CD4-positive, alpha-beta T cell treated with Interferon gamma for 1 hour (primary cell): ENCODE data around the gene TJAP1.
A peak's percentile ranks its signal among the peaks of the same experiment; 100 is the strongest.

Experiments
- DNase-seq: peaks from one replicate; pipeline ENCODE4 v3.0.0-alpha.2; 2020

The TJAP1 gene, protein sequence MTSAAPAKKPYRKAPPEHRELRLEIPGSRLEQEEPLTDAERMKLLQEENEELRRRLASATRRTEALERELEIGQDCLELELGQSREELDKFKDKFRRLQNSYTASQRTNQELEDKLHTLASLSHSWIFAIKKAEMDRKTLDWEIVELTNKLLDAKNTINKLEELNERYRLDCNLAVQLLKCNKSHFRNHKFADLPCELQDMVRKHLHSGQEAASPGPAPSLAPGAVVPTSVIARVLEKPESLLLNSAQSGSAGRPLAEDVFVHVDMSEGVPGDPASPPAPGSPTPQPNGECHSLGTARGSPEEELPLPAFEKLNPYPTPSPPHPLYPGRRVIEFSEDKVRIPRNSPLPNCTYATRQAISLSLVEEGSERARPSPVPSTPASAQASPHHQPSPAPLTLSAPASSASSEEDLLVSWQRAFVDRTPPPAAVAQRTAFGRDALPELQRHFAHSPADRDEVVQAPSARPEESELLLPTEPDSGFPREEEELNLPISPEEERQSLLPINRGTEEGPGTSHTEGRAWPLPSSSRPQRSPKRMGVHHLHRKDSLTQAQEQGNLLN

DNA sequence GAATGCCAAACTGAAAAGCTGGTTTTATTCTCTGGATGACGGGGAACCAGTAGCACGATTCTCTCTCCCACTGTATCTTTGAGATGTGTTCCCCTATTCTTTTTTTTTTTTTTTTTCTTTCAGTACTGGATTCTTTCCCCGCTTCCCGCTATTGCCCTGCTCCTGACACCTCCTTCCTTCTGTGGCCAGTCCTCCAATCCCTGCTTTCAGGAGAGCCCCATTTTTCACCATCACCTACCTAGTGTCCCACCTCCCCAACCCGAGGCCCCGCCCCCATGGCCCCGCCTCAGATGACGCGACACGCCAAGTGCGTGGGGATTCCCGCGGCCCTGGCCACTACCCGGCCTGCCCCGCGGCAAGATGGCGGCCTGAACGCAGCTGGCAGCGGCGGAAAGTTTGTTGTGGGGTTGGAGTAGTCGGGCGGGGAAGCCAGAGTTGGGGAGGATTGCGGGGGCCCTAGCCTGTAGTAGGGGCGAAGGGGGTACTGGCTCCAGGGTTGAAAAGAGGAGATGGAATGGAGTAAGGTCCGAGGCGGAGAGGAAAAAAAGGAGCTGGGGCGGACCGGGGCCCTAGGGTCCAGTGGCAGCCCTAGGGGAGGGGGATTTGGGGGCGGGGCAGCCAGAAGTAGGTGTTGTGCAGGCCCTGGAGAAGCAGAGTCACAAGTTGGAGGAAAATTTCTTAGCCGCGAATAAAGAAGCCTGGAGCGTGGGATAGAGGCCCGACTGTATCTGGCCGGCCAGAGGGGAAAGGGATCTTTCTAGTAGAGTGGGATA lies at the start of gene TJAP1:
TSS of gene TJAP1 (plus strand) at position 336 of the 773 bp plus-strand sequence. CDS start 21,432 bp downstream, outside the sequence.
- DNase-seq: peak; percentile 94

DNA sequence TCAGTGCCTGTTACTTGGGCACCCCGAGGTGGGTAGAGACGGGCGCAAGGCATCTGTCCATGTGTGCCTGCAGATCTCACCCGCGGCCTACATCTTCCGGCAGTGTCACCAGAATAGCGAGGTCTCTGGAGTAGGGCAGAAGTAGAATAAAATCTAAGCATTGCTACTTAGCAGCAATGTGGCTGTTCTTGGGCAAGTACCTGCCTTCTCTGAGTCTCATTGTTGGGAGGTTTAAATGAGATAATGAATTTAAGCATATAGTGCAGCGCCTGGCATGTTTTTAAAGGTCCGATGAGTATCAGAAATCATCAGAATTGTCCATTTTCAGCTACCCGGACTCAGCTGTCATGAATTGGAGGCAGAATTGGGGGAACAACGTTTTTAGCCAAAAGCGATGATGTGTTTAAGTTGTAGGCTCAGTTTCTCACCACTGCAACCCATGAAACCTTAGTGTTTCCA lies 49.2 kb upstream of the TJAP1 start:
- DNase-seq: no peak

DNA sequence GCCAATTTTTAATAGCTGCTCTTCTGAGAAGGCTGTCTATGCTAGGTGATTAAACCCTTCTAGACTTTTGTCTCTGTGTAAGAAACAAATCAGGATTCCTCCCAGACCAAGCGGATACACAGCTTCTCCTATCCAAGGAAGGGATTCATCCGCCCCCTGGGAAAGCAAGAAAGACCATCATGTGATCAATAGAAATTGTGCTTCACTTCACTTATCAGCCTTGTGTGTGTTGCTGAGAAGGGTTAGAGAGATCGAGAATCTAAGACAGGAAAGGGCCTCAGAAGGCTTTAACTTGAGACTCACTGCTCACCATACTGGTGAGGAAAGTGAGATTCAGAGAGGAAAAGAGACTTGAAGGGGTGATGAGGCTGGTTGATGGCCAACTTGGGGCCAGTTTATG lies 48.5 kb upstream of the TJAP1 start:
- DNase-seq: no peak

DNA sequence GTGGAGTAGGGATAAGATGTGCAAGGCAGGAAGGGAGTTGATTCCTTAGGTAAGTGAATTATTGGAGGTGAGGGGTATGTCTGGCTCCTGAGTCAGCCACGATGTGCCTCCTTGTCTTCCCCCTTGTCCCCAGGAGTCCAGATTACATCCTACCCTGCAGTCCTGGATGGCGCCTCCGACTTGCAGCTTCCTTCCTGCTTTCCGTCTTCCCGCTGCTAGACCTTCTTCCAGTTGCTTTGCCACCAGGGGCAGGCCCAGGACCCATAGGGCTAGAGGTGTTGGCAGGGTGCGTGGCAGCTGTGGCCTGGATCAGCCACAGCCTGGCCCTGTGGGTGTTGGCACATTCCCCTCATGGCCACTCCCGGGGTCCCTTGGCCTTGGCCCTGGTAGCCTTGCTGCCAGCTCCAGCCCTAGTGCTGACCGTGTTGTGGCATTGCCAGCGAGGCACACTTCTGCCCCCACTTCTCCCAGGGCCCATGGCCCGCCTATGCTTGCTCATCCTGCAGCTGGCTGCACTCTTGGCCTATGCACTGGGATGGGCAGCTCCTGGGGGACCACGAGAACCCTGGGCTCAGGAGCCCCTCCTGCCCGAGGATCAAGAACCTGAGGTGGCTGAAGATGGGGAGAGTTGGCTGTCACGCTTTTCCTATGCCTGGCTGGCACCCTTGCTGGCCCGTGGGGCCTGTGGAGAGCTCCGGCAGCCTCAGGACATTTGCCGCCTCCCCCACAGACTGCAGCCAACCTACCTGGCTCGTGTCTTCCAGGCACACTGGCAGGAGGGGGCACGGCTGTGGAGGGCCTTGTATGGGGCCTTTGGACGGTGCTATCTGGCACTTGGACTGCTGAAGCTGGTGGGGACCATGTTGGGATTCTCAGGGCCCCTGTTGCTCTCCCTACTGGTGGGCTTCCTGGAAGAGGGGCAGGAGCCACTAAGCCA lies 45.1 kb upstream of the TJAP1 start:
- no peak for DNase-seq

DNA sequence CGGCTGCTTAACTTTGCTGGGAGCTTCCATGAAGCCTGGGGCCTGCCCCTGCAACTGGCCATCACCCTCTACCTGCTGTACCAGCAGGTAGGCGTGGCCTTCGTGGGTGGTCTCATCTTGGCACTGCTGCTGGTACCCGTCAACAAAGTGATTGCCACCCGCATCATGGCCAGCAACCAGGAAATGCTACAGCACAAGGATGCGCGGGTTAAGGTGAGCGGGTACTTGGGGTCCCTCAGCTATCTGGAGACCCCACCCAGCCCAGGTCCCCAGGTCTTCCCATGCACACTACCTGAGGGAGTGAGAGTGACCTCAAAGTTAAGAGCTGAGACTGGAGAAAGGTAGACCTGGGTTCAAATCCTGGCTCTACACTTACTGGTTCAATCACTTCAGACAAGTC lies 44.2 kb upstream of the TJAP1 start:
- no peak for DNase-seq

DNA sequence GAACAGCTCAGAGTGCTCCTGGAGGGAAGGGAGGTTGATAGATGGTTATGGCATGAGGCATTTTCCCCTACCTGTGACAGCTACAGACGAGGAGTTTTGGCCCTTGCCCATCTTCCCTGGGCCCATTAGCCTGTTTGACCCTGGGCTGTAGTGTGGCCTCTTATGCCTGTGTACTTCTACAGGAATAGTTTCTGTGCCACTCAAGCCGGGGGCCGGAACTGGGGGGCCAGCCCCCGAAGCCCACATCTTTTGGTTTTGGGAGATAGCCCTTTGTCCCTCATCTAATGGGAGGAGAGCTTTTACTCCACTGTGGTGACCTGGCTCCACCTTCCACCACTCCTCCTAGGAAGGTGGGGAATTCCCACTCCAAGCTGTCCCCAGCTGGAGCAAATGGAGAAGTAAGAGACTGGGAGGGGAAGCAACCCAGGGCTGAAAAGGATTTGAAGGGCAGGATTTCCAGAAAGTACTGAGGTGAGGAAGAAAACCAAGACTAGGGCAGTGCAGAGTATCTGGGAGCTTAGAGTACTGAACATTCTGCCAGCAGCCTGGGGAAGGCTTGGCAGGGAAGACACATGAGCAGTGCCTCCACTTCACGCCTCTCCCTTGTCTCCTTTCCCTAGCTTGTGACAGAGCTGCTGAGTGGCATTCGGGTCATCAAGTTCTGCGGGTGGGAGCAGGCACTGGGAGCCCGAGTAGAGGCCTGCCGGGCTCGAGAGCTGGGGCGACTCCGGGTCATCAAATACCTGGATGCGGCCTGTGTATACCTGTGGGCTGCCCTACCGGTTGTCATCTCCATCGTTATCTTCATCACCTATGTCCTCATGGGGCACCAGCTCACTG lies 43.1 kb upstream of the TJAP1 start:
- DNase-seq: no peak

DNA sequence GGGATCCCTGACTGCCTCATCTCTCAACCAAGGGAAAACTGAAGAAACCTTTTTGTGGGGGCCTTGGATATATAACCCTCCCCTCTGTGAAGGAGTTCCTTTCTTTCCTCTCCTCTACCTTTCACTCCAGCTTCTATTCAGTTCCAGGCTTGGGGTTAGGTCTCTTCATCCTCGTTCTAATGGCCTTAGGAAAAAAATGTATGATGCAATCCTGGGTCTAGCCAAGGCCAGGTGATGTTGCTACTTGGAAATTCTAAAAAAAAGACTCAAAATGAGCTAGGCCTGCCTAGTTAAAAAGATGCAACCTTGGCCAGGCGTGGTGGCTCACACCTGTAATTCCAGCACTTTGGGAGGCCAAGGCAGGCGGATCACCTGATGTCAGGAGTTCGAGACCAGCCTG lies 42.4 kb upstream of the TJAP1 start:
- no peak for DNase-seq

DNA sequence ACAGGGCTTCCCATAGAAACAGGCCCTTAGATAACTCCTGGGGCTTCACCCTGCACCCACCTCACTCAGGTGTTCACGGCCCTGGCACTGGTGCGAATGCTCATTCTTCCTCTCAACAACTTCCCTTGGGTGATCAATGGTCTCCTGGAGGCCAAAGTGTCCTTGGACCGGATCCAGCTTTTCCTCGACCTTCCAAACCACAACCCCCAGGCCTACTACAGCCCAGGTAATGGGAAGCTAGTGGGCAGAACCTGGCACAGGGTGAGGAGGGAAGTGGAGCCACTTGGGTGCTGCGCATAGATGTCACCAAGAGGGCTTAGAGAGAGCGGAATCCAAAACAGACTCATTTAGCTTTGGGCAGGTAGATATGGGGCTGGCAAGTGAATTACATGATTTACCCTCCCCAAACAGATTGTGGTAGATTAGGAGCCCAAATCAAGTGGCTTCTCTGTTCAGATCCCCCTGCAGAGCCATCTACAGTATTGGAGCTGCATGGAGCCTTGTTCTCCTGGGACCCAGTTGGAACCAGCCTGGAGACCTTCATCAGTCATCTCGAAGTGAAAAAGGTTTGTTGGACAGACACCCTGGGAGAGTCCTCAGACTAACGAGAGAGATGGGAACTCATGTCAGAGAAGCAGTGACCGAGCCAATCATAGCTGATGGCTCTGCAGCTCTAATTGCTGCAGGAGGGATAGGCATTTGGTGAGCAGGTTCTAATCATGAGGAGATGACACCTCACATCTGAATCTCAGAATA lies 41.5 kb upstream of the TJAP1 start:
- no peak for DNase-seq

DNA sequence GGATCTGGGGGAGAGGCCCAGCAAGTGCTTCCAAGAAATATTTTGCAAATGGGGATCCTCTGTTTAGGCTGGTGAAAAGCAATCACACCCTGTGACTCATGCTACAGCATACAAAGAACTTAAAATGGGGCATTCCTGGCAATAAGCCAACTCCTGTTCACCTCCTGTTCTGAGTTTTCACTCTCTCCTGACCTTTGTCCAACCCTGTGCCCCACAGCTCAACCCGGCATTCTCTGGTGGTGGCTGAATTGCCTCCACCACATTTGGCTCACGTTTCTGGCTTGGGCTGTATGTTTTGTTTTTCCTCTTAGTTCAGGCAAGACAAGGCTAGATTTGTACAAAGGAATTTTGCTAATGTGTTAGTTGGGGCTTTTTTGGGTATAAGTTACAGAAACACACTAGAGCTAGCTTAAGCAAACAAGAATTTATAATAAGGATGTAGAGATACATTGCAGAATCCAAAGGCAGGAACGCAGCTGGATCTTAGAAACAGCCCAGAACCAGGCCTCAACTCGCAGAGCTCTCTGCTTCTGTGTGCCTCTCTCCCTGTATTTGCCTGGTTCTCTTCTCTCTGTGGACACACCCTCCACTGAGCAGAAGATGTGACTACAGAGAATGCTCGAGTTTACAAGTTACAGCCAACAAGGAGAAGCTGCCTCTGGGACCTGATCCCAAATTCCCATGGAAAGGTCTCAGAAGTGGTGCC lies 40.6 kb upstream of the TJAP1 start:
- DNase-seq: no peak

DNA sequence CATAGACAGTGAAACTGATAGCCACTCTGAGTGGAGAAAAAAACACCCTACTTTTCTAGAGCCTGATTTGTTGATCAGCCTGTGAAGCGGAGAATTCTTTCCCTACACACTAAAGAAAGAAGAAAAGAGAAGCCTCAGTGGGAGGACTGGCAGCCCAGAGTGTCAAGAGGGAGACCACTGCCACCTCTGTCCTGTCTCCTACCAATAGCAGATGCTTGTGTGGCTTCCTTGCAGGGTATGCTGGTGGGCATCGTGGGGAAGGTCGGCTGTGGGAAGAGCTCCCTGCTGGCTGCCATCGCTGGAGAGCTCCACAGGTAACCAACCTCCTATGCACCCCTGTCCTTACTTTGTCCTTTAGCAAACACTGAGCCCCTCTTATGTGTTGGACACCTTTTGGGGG lies 39.7 kb upstream of the TJAP1 start:
- DNase-seq: no peak

DNA sequence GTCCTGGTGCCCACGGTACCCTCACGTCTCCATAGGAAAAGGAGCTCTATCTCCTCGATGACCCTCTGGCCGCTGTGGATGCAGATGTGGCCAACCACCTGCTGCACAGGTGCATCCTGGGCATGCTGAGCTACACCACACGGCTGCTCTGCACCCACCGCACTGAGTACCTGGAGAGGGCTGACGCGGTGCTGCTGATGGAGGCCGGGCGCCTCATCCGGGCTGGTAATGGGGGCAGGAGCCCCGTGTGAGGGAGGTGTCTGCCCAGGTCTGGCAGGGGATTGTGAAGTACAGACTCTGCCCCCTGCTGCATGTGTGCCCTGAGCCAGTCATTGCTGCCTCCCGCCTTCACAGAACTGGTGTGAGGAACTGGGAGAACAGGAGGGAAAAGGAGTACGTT lies 34.4 kb upstream of the TJAP1 start:
- DNase-seq: no peak

DNA sequence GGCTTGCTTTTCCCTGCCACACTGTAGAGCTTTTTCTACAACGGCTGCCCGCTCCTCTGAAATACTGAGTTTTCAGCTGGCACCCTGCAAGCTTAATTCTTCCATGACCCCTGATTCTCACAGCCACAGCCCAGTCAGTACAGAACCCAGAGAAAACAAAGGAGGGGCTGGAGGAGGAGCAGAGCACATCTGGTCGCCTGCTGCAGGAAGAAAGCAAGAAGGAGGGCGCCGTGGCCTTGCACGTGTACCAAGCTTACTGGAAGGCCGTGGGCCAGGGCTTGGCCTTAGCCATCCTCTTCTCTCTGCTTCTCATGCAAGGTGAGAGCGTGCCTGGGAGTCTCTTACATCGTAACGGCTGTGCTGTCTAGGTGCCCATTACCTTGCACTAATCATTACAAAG lies 33.3 kb upstream of the TJAP1 start:
- DNase-seq: no peak

DNA sequence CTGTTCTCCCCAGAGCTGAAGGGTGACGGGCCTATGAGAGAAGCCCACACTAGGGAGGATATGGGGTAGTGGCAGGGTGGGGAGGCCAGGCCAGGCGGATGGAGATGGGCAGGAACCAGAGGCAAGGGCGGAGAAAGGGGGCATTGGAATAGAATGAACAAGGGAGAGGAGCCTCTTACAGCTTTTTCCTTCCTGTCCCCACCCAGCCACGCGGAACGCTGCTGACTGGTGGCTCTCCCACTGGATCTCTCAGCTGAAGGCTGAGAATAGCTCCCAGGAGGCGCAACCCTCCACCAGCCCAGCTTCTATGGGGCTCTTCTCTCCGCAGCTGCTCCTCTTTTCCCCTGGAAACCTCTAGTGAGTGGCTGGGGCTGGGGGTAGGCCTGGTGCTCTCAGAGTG lies 32.8 kb upstream of the TJAP1 start:
- DNase-seq: no peak

DNA sequence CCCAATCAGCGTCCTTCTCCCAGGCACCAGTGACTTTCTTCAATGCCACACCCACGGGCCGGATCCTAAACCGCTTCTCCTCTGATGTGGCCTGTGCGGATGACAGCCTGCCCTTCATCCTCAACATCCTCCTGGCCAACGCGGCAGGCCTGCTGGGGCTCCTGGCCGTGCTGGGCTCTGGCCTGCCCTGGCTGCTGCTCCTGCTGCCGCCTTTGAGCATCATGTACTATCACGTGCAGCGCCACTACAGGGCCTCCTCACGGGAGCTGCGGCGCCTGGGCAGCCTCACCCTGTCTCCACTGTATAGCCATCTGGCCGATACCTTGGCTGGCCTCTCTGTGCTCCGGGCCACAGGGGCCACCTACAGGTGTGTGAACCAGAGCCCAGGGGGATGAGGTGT lies 31.8 kb upstream of the TJAP1 start:
- no peak for DNase-seq

DNA sequence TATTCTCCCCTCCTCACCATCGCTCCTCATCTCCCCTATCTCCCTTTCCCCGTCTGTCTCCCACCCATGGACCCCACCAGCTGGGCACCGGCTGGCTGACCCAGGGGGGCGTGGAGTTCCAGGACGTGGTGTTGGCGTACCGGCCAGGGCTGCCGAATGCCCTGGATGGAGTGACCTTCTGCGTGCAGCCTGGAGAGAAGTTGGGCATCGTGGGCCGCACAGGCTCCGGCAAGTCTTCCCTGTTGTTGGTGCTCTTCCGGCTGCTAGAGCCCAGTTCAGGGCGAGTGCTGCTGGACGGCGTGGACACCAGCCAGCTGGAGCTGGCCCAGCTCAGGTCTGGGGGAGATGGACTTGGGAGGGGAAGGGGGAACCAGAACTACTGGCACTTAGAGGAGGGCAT lies 29.8 kb upstream of the TJAP1 start:
- no peak for DNase-seq

DNA sequence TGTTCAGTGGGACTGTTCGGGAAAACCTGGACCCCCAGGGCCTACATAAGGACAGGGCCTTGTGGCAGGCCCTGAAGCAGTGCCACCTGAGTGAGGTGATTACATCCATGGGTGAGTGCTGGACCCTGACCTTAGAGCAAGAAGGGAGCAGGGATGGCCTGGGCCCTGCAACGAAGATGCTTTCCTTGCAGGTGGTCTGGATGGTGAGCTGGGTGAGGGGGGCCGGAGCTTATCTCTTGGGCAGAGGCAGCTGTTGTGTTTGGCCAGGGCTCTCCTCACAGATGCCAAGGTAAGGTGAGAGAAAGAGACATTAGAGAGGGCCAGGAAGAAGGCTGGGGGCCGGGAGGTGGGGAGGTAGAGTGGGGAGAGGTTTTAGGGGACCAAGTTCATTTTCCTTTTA lies 28.5 kb upstream of the TJAP1 start:
- no peak for DNase-seq

DNA sequence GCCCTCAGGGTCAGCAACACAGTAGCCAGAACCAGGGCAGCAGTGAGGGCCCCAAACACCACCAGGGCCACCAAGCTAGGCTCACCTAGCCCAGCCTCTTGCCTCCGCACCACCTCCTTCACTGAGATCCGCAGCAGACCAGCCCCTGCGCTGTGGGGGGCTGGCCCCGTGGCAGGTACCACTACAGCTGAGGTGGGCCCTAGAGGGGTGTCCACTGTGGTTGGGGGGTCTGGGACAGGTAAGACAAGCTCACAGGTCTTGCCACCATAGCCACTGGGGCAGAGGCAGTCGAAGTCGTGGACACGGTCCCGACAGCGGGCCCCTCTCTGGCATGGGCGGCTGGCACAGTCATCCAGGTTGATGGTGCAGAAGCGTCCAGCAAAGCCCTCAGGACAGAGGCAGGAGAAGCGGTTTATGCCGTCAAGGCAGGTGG lies 26.7 kb upstream of the TJAP1 start:
- DNase-seq: no peak

DNA sequence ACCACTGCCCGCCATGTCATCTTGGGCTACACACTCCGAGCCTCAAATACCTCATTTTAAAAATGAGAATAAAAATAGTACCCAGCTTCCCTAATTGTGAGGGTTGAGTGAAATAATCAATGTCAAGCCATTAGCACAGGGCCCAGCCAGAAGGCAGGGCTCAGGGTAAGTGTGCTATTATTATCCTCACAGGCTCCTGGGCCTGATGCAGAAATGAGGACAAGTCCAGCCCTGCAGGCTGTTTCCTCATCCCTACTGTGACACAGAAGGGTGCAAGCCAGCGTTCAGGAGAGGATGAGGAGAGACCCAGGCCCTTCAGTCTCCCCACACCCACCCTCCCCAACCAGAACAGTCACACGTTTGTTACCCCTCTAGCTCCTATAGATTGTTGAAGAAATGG lies 26.0 kb upstream of the TJAP1 start:
- DNase-seq: no peak

DNA sequence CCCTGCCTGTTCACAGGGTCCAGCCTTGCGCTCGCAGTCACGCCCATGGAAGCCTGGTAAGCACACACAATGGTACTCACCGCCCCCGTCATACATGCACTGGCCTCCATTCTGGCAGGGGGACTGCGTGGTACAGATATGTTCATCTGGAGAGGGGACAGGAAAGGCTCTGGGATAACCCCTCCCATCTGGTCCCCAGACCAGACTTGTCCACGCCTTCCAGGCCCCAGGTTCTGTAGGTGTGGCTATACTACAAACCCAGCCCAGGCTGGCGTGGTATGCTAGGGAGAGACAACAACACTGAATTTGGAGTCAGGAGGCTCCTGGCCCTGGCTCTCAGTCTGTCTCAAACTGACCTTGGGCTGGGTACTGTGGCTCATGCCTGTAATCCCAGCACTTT lies 25.4 kb upstream of the TJAP1 start:
- no peak for DNase-seq

DNA sequence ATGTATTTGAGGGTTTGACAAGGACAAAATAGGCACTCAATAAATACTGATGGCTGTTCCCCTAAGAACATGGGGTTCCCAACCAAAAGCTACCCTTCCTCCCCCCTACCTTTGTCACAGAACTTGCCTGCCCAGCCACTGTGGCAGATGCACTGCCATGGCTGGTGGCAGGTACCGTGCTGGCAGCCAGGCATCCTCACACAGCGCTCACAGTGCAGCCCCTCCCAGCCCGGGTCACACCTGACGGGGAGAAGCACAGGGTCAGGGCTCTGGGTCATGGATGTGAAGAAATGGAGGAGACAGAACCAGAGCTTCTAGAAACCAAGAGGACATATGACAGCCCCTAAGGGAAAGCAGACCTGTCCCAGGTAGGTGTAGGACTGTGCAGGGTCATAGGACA lies 24.5 kb upstream of the TJAP1 start:
- DNase-seq: no peak
